Right lobe of liver (tissue), 6 donors: ENCODE results near the gene TMEM214. TPM values are rescaled to one million over a fixed set of nuclear protein-coding genes. Genes with fewer than 3 reads are reported as not detected.
A peak's percentile ranks its signal among the peaks of the same experiment; 100 is the strongest.

Experiments
- ATAC-seq, 4 donors: fragments of 200-7000 bp; cut with Tn5 transposase; one replicate each; pipeline ENCODE4 v1.9.1; 2020; ENCODE audit warnings: mild to moderate bottlenecking in 4 of 4, moderate library complexity in 4 of 4
- DNase-seq, 3 donors: peaks; one replicate each; pipeline ENCODE4 v3.0.0-alpha.2; 2020
- H3K27ac ChIP-seq, 3 donors: fragments of 200-600 bp; one replicate each; pipeline ENCODE4 v1.8.0; 2022
- H3K27me3 ChIP-seq, 2 donors: fragments of 200-600 bp; one replicate each; pipeline ENCODE4 v1.8.0; 2022
- H3K36me3 ChIP-seq, 4 donors: fragments of 200-600 bp; sonication (generic) in 1 of 4; one replicate each; pipeline versions ENCODE4 v1.5.1 to v1.8.0; 2017 to 2022; ENCODE audit warnings: control low read depth in 1 of 4
- H3K4me1 ChIP-seq, 4 donors: fragments of 200-600 bp; sonication (generic) in 1 of 4; one replicate each; pipeline versions ENCODE4 v1.5.1 to v1.8.0; 2017 to 2022; ENCODE audit warnings: control low read depth in 1 of 4
- H3K4me3 ChIP-seq, 3 donors: fragments of 200-600 bp; one replicate each; pipeline ENCODE4 v1.8.0; 2022
- H3K9me3 ChIP-seq, 4 donors: fragments of 200-600 bp; sonication (generic) in 1 of 4; one replicate each; pipeline versions ENCODE4 v1.5.1 to v1.8.0; 2017 to 2022; ENCODE audit warnings: control low read depth in 1 of 4
- POLR2A ChIP-seq: fragments of 450-650 bp; IDR thresholded peaks from one replicate; pipeline ENCODE4 v1.6.1; 2017; ENCODE audit warnings: antibody characterized with exemption, mild to moderate bottlenecking
- WGBS: methylation state at CpG from one replicate; pipeline ENCODE4 v1.1.6; 2018; ENCODE audit warnings: low coverage, low lambda C conversion rate; ENCODE audit not compliant: insufficient coverage; ENCODE audit errors: missing lambda C conversion rate; 5-methylcytosine and 5-hydroxymethylcytosine counted together
- intact Hi-C, 2 donors: fragments of 100-400 bp; cut with DNase I; formaldehyde crosslinking; loops; one replicate each; pipeline versions ENCODE4 v1.11.2 to v1.14.1; 2022
- total RNA-seq, 6 experiments: library from RNA; depleted of rRNA in 2 of 6; stranded (reverse); fragments of >200 nt in 2 of 6; fragmentation: NEBNext Ultra II Directional in 3 of 6; extraction: Animal tissue kit (Norgen Biotek cat#: 25700) in 3 of 6; gene quantifications; one replicate each; pipeline versions ENCODE4 v1.1.0 to v1.2.4, GENCODE V29; 2016 to 2023
- TF ChIP-seq, protein P1 (sequence below), 4 donors: fragments of 200-600 bp in 3 of 4; fragments of 450-650 bp in 1 of 4; IDR thresholded peaks; one replicate each; pipeline versions ENCODE4 v1.5.1 to v1.8.0; 2016 to 2022; ENCODE audit warnings: antibody characterized with exemption in 4 of 4, mild to moderate bottlenecking in 2 of 4
- donor health status: DM: no; HTN: yes; CAD: no.
- donor health status: DM: no; HTN: no; CAD: no.
- donor health status: DM: no; HTN: no; CAD: no.
- donor health status: DM: no; HTN: yes; CAD: no.
- donor health status: DM: no; HTN: yes; CAD: no.

TMEM214 gene
- total RNA-seq, 6 experiments from 2014 or later: 29.1 to 62.7 (median 50.0) TPM

DNA sequence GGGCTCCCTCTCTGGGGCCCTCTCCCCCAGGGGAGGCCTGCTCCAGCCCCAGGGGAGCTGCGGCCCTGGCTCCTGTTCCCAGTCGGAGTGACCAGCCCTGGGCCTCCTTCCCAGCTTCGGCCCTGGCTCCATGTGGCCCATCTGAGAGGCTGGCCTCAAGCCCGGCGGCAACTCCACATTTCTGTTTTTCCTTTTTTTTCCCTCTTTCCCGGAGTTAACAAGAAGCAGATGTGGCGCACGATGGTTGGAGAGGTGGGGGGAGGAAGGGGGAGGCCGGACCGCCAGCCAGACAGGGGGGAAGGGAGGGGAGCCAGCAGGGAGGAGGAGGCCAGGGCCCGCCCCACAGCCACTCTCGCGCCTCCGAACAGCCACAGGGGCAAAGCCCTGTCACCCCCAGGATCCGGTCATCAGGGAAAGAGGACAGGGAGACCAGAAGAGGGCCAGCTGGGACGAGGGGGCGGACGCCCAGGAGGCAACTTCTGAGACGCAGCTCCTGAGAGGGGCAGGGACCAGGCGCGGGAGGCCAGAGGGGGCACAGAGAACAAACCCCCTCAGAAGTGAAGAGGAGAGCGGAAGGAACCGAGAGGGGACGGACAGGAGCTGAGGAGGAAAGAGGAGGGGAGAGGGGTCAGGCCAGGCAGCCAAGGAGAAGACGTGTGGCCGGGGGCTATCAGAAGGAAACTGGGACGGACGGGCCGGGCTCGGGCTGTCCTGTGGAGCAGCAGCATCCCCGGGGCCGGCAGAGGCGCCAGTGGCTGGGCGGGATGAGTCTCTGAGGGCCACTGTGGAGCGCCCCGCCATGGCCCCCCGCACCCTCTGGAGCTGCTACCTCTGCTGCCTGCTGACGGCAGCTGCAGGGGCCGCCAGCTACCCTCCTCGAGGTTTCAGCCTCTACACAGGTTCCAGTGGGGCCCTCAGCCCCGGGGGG lies 45.8 kb downstream of the TMEM214 start, which contains the start of gene EMILIN1:
Gene EMILIN1, plus strand, starts transcription at position 349 of the 928 bp plus-strand sequence. Its CDS starts 451 bp downstream, at position 800.
- intact Hi-C loops: loop anchor here in 1 of 2 donors (10.0 kb wide), 1 partner anchor 114 kb away; no protein-coding TSS in a partner anchor
- no peaks in the 10 kb centered on the region for H3K9me3 ChIP-seq
- H3K27me3 ChIP-seq: no peaks in the 10 kb centered on the region
- H3K4me1 ChIP-seq: peaks cover 0 to 9% (median 4%) of the 10 kb centered on the region in 4 donors
- peak within 1 kb of the TSS; percentile 21 to 39 (median 35) for H3K4me3 ChIP-seq
- TF ChIP-seq POLR2A: no peak
- TF ChIP-seq, protein P1, sequence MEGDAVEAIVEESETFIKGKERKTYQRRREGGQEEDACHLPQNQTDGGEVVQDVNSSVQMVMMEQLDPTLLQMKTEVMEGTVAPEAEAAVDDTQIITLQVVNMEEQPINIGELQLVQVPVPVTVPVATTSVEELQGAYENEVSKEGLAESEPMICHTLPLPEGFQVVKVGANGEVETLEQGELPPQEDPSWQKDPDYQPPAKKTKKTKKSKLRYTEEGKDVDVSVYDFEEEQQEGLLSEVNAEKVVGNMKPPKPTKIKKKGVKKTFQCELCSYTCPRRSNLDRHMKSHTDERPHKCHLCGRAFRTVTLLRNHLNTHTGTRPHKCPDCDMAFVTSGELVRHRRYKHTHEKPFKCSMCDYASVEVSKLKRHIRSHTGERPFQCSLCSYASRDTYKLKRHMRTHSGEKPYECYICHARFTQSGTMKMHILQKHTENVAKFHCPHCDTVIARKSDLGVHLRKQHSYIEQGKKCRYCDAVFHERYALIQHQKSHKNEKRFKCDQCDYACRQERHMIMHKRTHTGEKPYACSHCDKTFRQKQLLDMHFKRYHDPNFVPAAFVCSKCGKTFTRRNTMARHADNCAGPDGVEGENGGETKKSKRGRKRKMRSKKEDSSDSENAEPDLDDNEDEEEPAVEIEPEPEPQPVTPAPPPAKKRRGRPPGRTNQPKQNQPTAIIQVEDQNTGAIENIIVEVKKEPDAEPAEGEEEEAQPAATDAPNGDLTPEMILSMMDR (IDR thresholded peaks at IDR 0.05): no peak
- no peaks in the 10 kb centered on the region for H3K36me3 ChIP-seq
- DNase-seq (peak in 1 of 3 donors; percentile 68), ATAC-seq (peak; percentile 16 to 36 (median 20))
- 48% methylated on average over 11 of the region's 41 CpGs for WGBS
- H3K27ac ChIP-seq: peak within 1 kb of the TSS; percentile 50 to 55 (median 53)

GRCh38 chr2:27079233-27080139 lies 46.7 kb downstream of the TMEM214 start:
- peak overlapping the region; percentile 21 to 39 (median 35) for H3K4me3 ChIP-seq
- intact Hi-C loops: loop anchor here (10.0 kb wide), 2 partner anchors 55 to 115 kb away; no protein-coding TSS in a partner anchor
- H3K27ac ChIP-seq: peak overlapping the region; percentile 50 to 55 (median 53)
- TF ChIP-seq, protein P1 (IDR thresholded peaks at IDR 0.05): no peak
- TF ChIP-seq POLR2A: no peak
- ATAC-seq: no peak
- no peak for DNase-seq
- no peaks in the 10 kb centered on the region for H3K36me3 ChIP-seq
- peaks cover 0 to 9% (median 4%) of the 10 kb centered on the region in 4 donors for H3K4me1 ChIP-seq
- WGBS: 33% methylated on average over 7 of the region's 14 CpGs
- H3K9me3 ChIP-seq: no peaks in the 10 kb centered on the region
- no peaks in the 10 kb centered on the region for H3K27me3 ChIP-seq

- Histone ChIP-seq H3K27ac (peak overlapping the region in 1 of 3 donors; percentile 55), H3K36me3 (no peaks in the 10 kb centered on the region), H3K4me3 (peak overlapping the region; percentile 11 to 39 (median 21)), H3K27me3 (no peaks in the 10 kb centered on the region), H3K4me1 (peaks cover 0 to 9% (median 5%) of the 10 kb centered on the region in 4 donors), H3K9me3 (no peaks in the 10 kb centered on the region)
- no peak for TF ChIP-seq POLR2A
- TF ChIP-seq, protein P1 (IDR thresholded peaks at IDR 0.05): no peak
- no peak for ATAC-seq
- intact Hi-C loops: loop anchor here in 1 of 2 donors (10.0 kb wide), 2 partner anchors 55 to 115 kb away; no protein-coding TSS in a partner anchor
- no peak for DNase-seq
- 43% methylated on average over 3 of the region's 7 CpGs for WGBS
Measured at GRCh38 chr2:27080140-27080469, 47.3 kb downstream of the TMEM214 start.

DNA sequence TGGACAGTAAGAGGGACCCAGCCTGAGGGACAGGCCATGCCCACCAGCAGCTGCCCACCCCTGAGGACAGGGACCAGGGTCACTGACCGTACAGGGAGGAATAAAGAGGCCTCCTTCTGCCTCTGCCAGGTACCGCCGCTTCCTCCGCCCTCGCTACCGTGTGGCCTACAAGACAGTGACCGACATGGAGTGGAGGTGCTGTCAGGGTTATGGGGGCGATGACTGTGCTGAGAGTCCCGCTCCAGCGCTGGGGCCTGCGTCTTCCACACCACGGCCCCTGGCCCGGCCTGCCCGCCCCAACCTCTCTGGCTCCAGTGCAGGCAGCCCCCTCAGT lies 47.8 kb downstream of the TMEM214 start:
- Histone ChIP-seq H3K36me3 (no peaks in the 10 kb centered on the region), H3K27ac (peak overlapping the region in 1 of 3 donors; percentile 55), H3K4me3 (peak overlapping the region in 1 of 3 donors; percentile 21), H3K4me1 (peaks cover 0 to 14% (median 5%) of the 10 kb centered on the region in 4 donors), H3K9me3 (no peaks in the 10 kb centered on the region), H3K27me3 (no peaks in the 10 kb centered on the region)
- DNase-seq: no peak
- TF ChIP-seq, protein P1 (IDR thresholded peaks at IDR 0.05): no peak
- no peak for TF ChIP-seq POLR2A
- WGBS: 67% methylated on average over 7 of the region's 14 CpGs
- ATAC-seq: no peak
- intact Hi-C loops: loop anchor here in 1 of 2 donors (10.0 kb wide), 2 partner anchors 56 to 116 kb away; no protein-coding TSS in a partner anchor
